ENCODE results near the gene KIAA1328. TPM values are rescaled to one million over a fixed set of nuclear protein-coding genes. Genes with fewer than 3 reads are reported as not detected.

The KIAA1328 gene
- total RNA-seq, 1 donor from 2014 or later = 18.1 TPM

- no peak for DNase-seq
These were observed 124.1 kb downstream of the KIAA1328 start for GRCh38 chr18:36953047-36953446.

- no peak for DNase-seq
These were observed 131.1 kb downstream of the KIAA1328 start for GRCh38 chr18:36960038-36960437.

- DNase-seq = no peak
These were observed 134.5 kb downstream of the KIAA1328 start for GRCh38 chr18:36963464-36963863.

GRCh38 chr18:36974686-36975085, 145.8 kb downstream of the KIAA1328 start:
- no peak for DNase-seq

GRCh38 chr18:36977121-36977520, 148.2 kb downstream of the KIAA1328 start:
- no peak for DNase-seq

- no peak for DNase-seq
These were observed 164.1 kb downstream of the KIAA1328 start for GRCh38 chr18:36993068-36993467.

- DNase-seq = no peak
These were observed 177.8 kb downstream of the KIAA1328 start for GRCh38 chr18:37006742-37007141.

- DNase-seq = no peak
These were observed 183.5 kb downstream of the KIAA1328 start for GRCh38 chr18:37012452-37012851.

GRCh38 chr18:37019157-37019827, 190.4 kb downstream of the KIAA1328 start:
- no peak for DNase-seq

- DNase-seq = no peak
These were observed 204.5 kb downstream of the KIAA1328 start for GRCh38 chr18:37033419-37033818.

- no peak for DNase-seq
These were observed 213.5 kb downstream of the KIAA1328 start for GRCh38 chr18:37042381-37042780.

GRCh38 chr18:37055137-37055802, 226.3 kb downstream of the KIAA1328 start:
- no peak for DNase-seq

- no peak for DNase-seq
These were observed 235.3 kb downstream of the KIAA1328 start for GRCh38 chr18:37064187-37064586.

- no peak for DNase-seq
These were observed 236.3 kb downstream of the KIAA1328 start for GRCh38 chr18:37065254-37065653.

- no peak for DNase-seq
These were observed 256.0 kb downstream of the KIAA1328 start for GRCh38 chr18:37084912-37085311.

GRCh38 chr18:37085362-37085761, 256.4 kb downstream of the KIAA1328 start:
- no peak for DNase-seq

GRCh38 chr18:37107748-37108522, 279.0 kb downstream of the KIAA1328 start:
- DNase-seq = no peak

- no peak for DNase-seq
These were observed 293.9 kb downstream of the KIAA1328 start for GRCh38 chr18:37122877-37123276.

- no peak for DNase-seq
These were observed 295.6 kb downstream of the KIAA1328 start for GRCh38 chr18:37124516-37124915.

- DNase-seq = no peak
These were observed 306.2 kb downstream of the KIAA1328 start for GRCh38 chr18:37135177-37135576.

- DNase-seq = no peak
These were observed 309.5 kb downstream of the KIAA1328 start for GRCh38 chr18:37138456-37138855.

GRCh38 chr18:37139876-37140275, 310.9 kb downstream of the KIAA1328 start:
- no peak for DNase-seq

- DNase-seq = no peak
These were observed 316.0 kb downstream of the KIAA1328 start for GRCh38 chr18:37144921-37145320.

Data from tongue (tissue), 2 donors.